MG63 (cell line): ENCODE results near the gene DIAPH2. TPM values are rescaled to one million over a fixed set of nuclear protein-coding genes. Genes with fewer than 3 reads are reported as not detected.

ENCODE experiments used
- DNase-seq: peaks from one replicate; pipeline ENCODE4 v3.0.0-alpha.2; 2020
- H3K27me3 ChIP-seq: fragments of 250-450 bp; sonication (Bioruptor Pico); 2 replicates; pipeline ENCODE4 v1.5.1; 2020; ENCODE audit warnings: mild to moderate bottlenecking, moderate library complexity
- H3K36me3 ChIP-seq: fragments of 250-450 bp; sonication (Bioruptor Pico); 2 replicates; pipeline ENCODE4 v1.5.1; 2020; ENCODE audit warnings: mild to moderate bottlenecking, moderate library complexity
- H3K4me3 ChIP-seq: fragments of 250-450 bp; sonication (Bioruptor Pico); 2 replicates; pipeline ENCODE4 v1.5.1; 2020; ENCODE audit warnings: mild to moderate bottlenecking, moderate library complexity
- H3K9me3 ChIP-seq: fragments of 250-450 bp; sonication (Bioruptor Pico); 2 replicates; pipeline ENCODE4 v1.5.1; 2020; ENCODE audit warnings: mild to moderate bottlenecking, moderate library complexity
- total RNA-seq: library from RNA; depleted of rRNA; stranded (reverse); fragments of >200 nt; shearing (Covaris generic); gene quantifications from 2 replicates; pipeline ENCODE4 v1.2.3, GENCODE V29; 2014; ENCODE audit warnings: low replicate concordance

Gene DIAPH2
- total RNA-seq, 1 experiment from 2014 or later: 8.4 TPM

DNA sequence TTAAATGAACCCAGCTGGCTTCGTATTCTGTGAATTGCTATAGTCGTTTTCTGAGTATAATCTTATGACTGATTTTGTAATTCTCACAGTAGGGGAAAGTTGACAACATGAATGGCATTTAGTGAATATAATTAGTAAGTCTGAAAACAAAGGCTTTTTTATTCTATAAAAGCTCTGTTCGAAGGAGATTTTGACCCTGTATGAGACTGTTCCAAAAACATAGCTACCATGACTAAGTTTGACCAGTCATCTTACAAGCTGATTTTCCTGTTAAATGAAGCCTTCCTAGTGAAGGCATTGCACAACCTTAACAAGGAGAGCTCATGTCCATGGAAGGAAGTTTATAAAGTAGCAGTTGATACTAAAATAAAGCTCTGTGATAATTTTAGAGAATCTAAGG, 441.4 kb downstream of the DIAPH2 start:
- H3K36me3 ChIP-seq: no peaks in the 10 kb centered on the region
- H3K9me3 ChIP-seq: no peaks in the 10 kb centered on the region
- H3K4me3 ChIP-seq: no peak overlapping the region
- H3K27me3 ChIP-seq: no peaks in the 10 kb centered on the region
- no peak for DNase-seq

- H3K27me3 ChIP-seq: no peaks in the 10 kb centered on the region
These were observed 448.2 kb downstream of the DIAPH2 start for GRCh38 chrX:97132664-97133415.

DNA sequence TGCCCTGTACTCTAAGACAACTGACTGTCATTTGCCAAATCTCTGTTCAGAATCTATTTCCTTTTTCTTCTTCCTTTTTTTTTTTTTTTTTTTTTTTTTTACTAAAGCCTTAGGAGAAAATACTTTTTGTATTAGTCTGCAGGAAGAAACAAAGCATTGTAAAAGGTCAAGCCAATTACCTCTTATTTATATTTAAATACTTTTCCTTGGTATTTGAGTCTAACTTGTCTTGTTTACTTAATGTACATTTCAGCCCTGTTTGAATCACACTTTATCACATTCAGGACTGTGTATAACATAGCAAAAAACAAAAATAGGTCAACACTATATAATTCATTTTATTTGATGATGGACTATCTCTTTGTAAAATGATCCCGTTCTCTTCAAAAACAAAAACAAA, 461.3 kb downstream of the DIAPH2 start:
- Histone ChIP-seq H3K4me3 (no peak overlapping the region), H3K9me3 (no peaks in the 10 kb centered on the region), H3K27me3 (no peaks in the 10 kb centered on the region), H3K36me3 (no peaks in the 10 kb centered on the region)
- DNase-seq: no peak

More at GRCh38 chrX:97132664-97133415, 448.2 kb downstream of the DIAPH2 start:
- Histone ChIP-seq H3K4me3 (no peak overlapping the region), H3K9me3 (no peaks in the 10 kb centered on the region), H3K36me3 (no peaks in the 10 kb centered on the region)
- no peak for DNase-seq

DNA sequence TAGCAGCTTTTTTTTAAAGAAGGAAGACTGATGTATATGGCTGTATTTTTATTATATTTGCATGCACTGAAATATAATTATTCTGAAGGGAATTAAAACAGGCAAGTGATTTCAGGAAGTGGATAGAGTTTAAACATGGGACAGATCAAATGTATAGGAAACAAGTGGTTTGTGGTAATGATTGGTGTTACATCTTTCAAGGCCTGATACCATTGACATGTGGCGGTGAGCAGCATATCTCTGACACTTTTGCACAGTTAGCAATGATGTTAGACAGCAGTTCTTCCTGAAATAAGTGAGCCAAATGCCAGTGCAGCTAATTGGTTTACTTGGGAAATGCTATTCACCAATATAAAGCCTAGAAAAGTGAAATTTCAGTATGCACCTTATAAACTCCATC, 471.2 kb downstream of the DIAPH2 start:
- Histone ChIP-seq H3K4me3 (no peak overlapping the region), H3K9me3 (no peaks in the 10 kb centered on the region), H3K27me3 (no peaks in the 10 kb centered on the region), H3K36me3 (no peaks in the 10 kb centered on the region)
- DNase-seq: no peak

DNA sequence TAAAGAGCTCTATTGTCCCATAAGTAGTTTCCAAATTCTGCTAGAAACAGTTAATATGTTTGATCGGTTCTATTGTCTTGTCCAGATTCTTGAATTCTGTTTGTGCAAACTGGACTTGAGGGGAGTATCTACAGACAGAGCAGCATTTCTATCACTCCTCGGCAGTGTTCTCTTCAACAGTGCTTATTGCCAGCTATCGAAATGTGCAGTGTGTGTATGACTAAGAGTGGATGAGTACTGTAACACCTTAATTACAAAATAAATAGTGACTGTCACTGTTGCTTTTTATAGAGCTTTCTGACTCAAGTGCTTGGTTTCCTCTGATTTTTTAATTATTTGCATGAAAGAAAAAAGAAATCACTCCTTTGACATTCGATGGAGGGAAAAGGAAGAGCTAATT, 473.6 kb downstream of the DIAPH2 start:
- Histone ChIP-seq H3K36me3 (no peaks in the 10 kb centered on the region), H3K9me3 (no peaks in the 10 kb centered on the region), H3K4me3 (no peak overlapping the region), H3K27me3 (no peaks in the 10 kb centered on the region)
- no peak for DNase-seq

DNA sequence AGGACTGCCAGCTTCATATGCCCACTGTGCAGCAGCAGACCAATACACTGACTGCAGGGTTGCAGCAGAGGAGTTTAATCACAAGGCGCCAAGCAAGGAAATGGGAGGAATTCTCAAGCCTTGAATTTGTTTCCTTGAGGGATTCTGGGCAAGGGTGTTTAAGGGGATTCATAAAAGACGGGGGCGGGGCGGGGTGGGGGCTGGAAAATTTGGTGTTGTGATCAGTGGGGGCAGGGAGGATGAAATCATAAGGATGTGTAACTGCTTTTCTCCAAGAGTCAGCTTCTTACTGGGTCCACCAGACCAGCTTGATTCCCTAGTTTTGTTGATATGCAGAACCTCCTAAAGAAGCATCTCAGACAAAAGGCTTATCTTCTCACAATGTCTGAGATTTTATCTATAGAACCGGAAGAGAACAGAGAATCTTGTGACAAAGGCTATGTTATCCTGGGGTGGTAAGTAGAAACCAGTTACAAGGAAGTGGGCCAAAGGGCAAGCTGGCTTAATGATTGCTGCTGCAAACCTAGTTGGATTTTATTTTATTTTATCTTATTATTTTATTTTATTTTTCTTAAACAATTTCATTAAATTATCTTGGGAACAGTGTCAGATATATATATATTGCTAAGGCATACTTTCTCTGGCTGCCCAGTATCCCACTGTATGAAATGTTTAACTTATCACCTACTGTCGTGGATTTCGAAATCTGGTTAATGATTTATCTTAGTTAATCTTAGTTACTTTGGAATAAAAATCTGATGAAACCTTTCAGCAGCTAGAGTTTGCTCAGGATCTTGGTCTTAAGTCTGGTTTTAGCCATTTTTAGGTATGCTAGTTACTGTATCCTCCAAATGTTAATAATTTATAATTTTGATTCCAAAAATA, 475.5 kb downstream of the DIAPH2 start:
- H3K9me3 ChIP-seq: no peaks in the 10 kb centered on the region
- H3K36me3 ChIP-seq: no peaks in the 10 kb centered on the region
- H3K27me3 ChIP-seq: no peaks in the 10 kb centered on the region
- H3K4me3 ChIP-seq: no peak overlapping the region
- DNase-seq: no peak

DNA sequence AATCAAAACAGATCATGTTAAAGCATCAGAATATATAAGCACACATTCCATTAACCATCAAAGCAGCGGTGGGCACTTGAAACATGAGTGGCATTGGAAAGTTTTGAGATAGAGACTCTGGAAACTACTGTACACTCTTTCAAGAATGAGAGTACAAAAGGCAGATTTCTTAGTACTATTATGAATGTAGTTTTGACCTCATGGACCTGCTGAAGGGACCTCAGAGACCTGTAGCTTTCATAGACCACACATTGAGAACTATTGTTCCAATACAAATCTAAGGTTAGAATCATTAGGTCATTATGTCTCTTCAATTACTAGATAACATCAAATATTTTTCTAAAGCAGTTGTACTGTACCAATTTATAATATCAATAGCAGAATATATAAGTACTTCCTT, 482.7 kb downstream of the DIAPH2 start:
- Histone ChIP-seq H3K27me3 (no peaks in the 10 kb centered on the region), H3K9me3 (no peaks in the 10 kb centered on the region), H3K36me3 (no peaks in the 10 kb centered on the region), H3K4me3 (no peak overlapping the region)
- no peak for DNase-seq

DNA sequence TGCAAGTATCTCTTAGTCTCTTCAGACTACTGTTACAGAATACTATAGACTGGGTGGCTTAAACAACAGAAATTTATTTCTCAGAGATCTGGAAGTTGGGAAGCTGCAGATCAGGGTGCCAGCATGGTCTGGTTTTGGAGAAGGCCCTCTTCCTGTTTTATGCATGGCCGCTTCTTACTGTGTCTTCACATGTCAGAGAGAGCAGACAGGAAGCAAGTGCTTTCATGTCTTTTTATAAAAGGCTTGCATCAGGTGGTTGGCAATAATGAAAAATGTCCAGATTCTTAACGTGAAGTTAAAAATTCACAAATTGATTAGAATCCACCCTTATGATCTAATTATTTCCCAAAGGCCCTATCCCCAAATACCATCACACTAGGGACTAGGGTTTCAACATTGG, 484.0 kb downstream of the DIAPH2 start:
- H3K4me3 ChIP-seq: no peak overlapping the region
- DNase-seq: no peak
- H3K9me3 ChIP-seq: no peaks in the 10 kb centered on the region
- H3K27me3 ChIP-seq: no peaks in the 10 kb centered on the region
- H3K36me3 ChIP-seq: no peaks in the 10 kb centered on the region

DNA sequence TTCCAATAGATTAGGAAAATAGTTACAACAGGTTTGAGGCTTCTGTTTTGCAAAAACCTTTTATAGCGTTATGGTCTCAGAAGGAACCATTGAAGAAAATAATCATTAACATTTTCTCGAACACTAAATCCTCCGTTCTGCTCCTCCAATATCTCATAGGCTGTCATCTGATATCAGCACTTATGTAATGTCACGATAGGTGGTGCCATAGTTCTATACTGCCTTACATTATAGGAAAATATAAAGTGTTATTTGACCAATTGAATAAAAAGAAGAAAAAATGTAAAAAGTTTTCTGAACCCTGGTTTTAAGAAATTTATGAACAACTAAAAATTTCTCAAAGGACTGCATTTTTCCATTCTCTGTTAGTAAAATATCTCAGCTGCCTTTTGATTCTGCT, 490.5 kb downstream of the DIAPH2 start:
- no peak for DNase-seq
- no peak overlapping the region for H3K4me3 ChIP-seq
- H3K9me3 ChIP-seq: no peaks in the 10 kb centered on the region
- no peaks in the 10 kb centered on the region for H3K27me3 ChIP-seq
- H3K36me3 ChIP-seq: no peaks in the 10 kb centered on the region

DNA sequence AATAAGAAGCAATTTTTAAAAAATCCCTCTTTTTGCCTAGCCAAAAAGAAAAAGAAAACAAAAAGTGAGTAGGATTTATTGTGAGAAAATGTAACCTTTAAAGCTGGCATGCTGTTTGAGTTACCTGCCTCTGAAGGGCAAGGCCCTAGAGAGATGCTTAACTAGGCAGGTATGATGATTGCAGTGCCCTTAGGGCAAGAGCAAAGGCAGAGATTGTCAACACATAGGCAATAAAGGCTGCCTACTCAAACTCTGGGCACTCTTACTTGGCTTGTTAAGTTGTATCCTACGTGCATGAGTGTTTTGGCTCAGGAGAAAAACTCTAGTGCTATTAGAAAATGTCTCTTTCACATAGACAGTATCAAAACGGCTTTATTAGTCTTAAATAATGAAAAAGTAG, 505.0 kb downstream of the DIAPH2 start:
- no peak for DNase-seq
- H3K4me3 ChIP-seq: no peak overlapping the region
- no peaks in the 10 kb centered on the region for H3K36me3 ChIP-seq
- H3K27me3 ChIP-seq: no peaks in the 10 kb centered on the region
- H3K9me3 ChIP-seq: no peaks in the 10 kb centered on the region

- Histone ChIP-seq H3K36me3 (no peaks in the 10 kb centered on the region), H3K27me3 (no peaks in the 10 kb centered on the region), H3K4me3 (no peak overlapping the region), H3K9me3 (no peaks in the 10 kb centered on the region)
- DNase-seq: no peak
These were observed 514.9 kb downstream of the DIAPH2 start for GRCh38 chrX:97199501-97199900.

DNA sequence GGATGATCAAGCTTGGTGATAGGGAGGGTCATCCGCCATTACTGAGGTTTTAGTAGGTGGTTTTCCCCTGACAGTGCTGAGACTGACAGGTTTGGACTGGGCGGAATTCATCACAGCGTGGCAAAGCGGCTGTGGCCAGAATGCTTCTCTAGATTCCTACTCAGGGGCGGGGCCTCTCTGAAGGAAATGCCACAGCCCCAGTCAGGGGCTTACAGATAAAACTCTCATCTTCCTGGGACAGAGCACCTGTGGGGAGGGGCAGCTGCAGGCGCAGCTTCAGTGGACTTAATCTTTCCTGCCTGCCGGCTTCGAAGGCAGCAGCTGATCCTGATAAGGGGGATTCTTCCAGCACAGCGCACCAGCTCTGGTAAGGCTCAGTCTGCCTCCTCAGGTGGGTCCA, 515.8 kb downstream of the DIAPH2 start:
- Histone ChIP-seq H3K36me3 (no peaks in the 10 kb centered on the region), H3K9me3 (no peaks in the 10 kb centered on the region), H3K27me3 (no peaks in the 10 kb centered on the region), H3K4me3 (no peak overlapping the region)
- DNase-seq: no peak

GRCh38 chrX:97210501-97210900, 525.9 kb downstream of the DIAPH2 start:
- Histone ChIP-seq H3K36me3 (no peaks in the 10 kb centered on the region), H3K9me3 (no peaks in the 10 kb centered on the region), H3K4me3 (no peak overlapping the region), H3K27me3 (no peaks in the 10 kb centered on the region)
- no peak for DNase-seq

GRCh38 chrX:97211070-97211469, 526.4 kb downstream of the DIAPH2 start:
- DNase-seq: no peak

GRCh38 chrX:97215186-97215585, 530.5 kb downstream of the DIAPH2 start:
- DNase-seq: no peak

More at GRCh38 chrX:97211070-97211469, 526.4 kb downstream of the DIAPH2 start:
- Histone ChIP-seq H3K36me3 (no peaks in the 10 kb centered on the region), H3K4me3 (no peak overlapping the region), H3K27me3 (no peaks in the 10 kb centered on the region), H3K9me3 (no peaks in the 10 kb centered on the region)

DNA sequence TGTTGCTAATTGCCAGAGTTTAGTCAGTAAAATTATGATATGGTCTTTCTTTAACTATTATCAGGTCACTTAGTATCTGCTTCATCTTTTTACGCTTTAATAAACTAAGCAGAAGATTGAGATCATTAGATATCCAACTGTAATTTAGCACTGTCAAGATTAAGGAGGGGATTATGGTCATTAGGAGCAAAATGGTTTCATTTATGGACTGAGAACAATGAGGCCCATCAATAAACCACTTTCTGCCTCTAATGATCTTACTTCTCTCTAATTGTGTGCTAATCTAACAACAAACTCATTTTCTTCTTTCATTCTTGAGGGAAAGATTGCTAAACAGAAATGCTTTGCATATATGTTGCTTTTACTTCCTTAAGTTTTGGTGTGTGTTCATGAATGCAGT, 539.5 kb downstream of the DIAPH2 start:
- Histone ChIP-seq H3K36me3 (no peaks in the 10 kb centered on the region), H3K9me3 (no peaks in the 10 kb centered on the region), H3K27me3 (no peaks in the 10 kb centered on the region), H3K4me3 (no peak overlapping the region)
- DNase-seq: no peak

More at GRCh38 chrX:97215186-97215585, 530.5 kb downstream of the DIAPH2 start:
- H3K4me3 ChIP-seq: no peak overlapping the region
- no peaks in the 10 kb centered on the region for H3K27me3 ChIP-seq
- H3K36me3 ChIP-seq: no peaks in the 10 kb centered on the region
- H3K9me3 ChIP-seq: no peaks in the 10 kb centered on the region

GRCh38 chrX:97229318-97229717, 544.7 kb downstream of the DIAPH2 start:
- DNase-seq: no peak
- H3K9me3 ChIP-seq: no peaks in the 10 kb centered on the region
- H3K4me3 ChIP-seq: no peak overlapping the region

DNA sequence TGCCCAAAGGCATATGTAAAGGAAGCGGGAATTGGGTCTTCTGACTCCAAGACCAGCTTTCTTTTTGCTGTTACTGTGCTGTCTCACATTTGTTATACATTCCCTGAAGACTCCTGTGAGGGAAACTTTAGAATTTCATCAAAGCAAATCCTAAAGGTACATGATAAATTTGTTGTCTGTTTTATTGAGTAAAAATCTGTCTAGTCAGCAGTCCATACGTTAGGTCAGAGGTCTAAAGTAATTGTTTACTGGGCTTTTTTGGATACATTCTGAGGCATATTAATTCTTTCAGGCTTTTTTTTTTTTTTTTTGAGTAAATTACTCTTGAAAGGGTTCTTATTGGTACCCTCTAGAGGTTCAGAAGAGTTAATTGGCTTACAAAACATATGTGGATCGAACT, 546.3 kb downstream of the DIAPH2 start:
- Histone ChIP-seq H3K4me3 (no peak overlapping the region), H3K27me3 (no peaks in the 10 kb centered on the region), H3K36me3 (no peaks in the 10 kb centered on the region), H3K9me3 (no peaks in the 10 kb centered on the region)
- no peak for DNase-seq

More at GRCh38 chrX:97229318-97229717, 544.7 kb downstream of the DIAPH2 start:
- Histone ChIP-seq H3K36me3 (no peaks in the 10 kb centered on the region), H3K27me3 (no peaks in the 10 kb centered on the region)
